GM23338 (cell line): Measurements from ENCODE around the gene BACE2.

Experiments used
- CREB1 ChIP-seq: fragments of 250-450 bp; sonication (Bioruptor Pico); IDR thresholded peaks from 2 replicates; pipeline ENCODE4 v1.5.0; 2020; ENCODE audit warnings: low read depth, mild to moderate bottlenecking, moderate library complexity
- CTCF ChIP-seq, 2 experiments: fragments of 200-600 bp in 1 of 2; sonication (generic) in 1 of 2; conservative IDR thresholded peaks; 2 replicates each; pipeline versions ENCODE4 v1.5.1 to v1.6.1; 2016 to 2017; ENCODE audit warnings: antibody characterized with exemption in 2 of 2, low read depth in 2 of 2, mild to moderate bottlenecking in 2 of 2, moderate library complexity in 1 of 2
- EZH2phosphoT487 ChIP-seq: fragments of 200-600 bp; sonication (generic); IDR thresholded peaks from one replicate; pipeline ENCODE4 v1.8.1; 2018; ENCODE audit warnings: antibody characterized with exemption; ENCODE audit not compliant: unreplicated experiment
- POLR2AphosphoS5 ChIP-seq: IDR thresholded peaks from 2 replicates; pipeline ENCODE4 v1.6.1; 2016; ENCODE audit warnings: antibody characterized with exemption, low read depth
- REST ChIP-seq: IDR thresholded peaks from one replicate; pipeline ENCODE4 v1.6.1; 2018; ENCODE audit warnings: antibody characterized with exemption; ENCODE audit not compliant: unreplicated experiment

- no peak for TF ChIP-seq CTCF (conservative IDR thresholded peaks at IDR 0.05; ENCODE audit: low read depth in 2 of 2)
- no peak for TF ChIP-seq CREB1
- no peak for TF ChIP-seq POLR2AphosphoS5
- TF ChIP-seq EZH2phosphoT487 = no peak
- TF ChIP-seq REST = no peak
Observed at GRCh38 chr21:41162096-41162495, 5.9 kb upstream of the BACE2 start.
